ENCODE results near the gene LMO7.
"Not testable (repeated sequence)": the region's sequence is repeated elsewhere in the genome, so short reads cannot be mapped to it uniquely, and the experiment has no call there.

Gene LMO7

DNA sequence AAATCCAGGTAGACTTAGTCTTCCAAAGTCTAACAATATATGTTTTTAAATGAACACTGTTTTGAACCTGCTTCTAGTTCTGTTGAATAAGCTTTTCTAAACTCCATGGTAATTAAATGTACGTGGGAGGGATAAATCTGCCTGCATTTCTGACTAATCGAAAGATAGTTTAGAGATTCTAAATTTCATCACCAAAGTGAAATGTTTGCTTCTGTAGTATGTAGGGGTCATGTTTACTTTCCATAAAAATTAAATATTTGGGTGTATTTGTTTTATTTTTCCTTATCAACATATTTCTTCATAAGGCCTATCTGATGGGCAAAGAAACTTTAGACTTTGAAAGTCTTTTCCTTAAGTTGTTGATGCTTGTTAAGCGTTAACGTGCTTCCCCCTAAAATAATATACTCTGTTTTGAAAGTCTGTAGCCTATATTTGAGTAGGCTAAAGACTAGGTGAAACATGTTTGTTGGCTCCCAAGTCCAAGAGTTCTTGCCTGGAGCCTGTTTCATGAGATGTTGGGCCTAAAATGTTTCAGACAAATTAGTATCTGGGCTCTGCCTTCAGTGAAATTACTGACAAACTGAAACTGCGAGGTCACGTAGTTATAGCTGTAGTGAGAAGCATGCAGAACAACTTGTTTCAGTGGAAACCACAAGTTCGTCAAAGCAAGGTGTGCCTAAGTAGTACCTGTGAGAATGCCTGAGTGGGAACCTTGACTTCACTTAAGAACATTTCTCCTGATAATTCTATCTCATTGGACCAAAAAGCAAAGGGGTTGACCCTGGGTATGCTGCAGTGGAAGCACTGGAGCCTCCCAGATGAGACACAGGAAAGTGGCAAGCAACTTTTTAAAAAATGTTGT, 126.2 kb downstream of the LMO7 start:
- DNase-seq = no peak
- in situ Hi-C loops (cut with MboI; ENCODE audit: low pct_unique_long_range_greater_than_20kb, low sequenced_read_pairs) = no loop called here

GRCh38 chr13:75762955-75763354, 126.8 kb downstream of the LMO7 start:
- in situ Hi-C loops (cut with MboI; ENCODE audit: low pct_unique_long_range_greater_than_20kb, low sequenced_read_pairs) = no loop called here

DNA sequence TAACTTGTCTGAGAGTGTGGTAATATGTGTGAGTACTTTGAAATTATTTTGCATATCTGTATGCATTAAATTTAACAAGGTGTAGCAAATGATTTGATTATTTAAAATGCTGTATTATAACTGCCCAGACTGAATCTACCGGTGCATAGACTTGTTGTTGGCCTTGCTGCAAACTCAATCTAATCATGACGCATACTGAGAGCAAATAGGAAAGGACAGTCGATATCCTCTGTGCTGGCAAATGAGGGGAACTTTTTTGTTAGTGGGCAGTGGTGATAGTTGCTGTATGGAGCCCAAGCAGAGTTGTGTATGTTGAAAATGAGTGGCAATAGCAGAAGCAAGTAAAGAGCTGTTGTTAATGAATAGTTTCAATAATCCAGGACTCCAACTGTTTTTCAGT, 127.4 kb downstream of the LMO7 start:
- in situ Hi-C loops (cut with MboI; ENCODE audit: low pct_unique_long_range_greater_than_20kb, low sequenced_read_pairs) = no loop called here
- no peak for DNase-seq

More at GRCh38 chr13:75762955-75763354, 126.8 kb downstream of the LMO7 start:
- no peak for DNase-seq

DNA sequence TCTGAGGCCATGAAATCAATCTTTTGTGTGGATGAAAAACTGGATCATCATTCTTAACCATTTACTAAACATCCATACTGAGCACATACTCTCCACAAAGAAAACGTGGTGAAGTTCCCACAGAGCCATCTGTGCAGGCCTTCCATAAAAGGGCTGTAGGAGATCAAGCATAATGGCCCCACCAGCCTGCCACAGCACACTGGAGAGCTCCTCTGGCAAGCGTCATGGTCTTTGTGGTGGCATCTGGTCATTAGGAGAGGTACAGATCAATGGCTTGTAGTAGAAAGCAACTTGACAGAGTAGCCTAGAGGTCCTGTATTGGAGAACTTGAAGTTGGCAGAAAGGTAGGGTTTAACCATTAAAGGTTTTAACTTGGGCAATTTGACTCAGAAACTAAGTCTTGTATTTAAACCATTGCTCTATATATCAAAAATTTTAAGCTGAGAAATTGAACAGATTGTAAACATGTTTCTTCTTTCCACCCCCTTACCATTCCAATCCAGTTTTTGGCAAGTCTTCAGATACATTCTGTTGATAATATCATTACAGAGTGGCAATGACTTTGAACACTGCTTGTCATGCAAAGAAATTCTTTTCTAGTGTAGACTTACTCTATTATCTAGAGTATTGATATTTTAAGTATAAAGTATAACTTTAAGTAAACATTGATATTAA, 128.3 kb downstream of the LMO7 start:
- no peak for DNase-seq
- in situ Hi-C loops (cut with MboI; ENCODE audit: low pct_unique_long_range_greater_than_20kb, low sequenced_read_pairs) = no loop called here

GRCh38 chr13:75764926-75765310, 128.8 kb downstream of the LMO7 start:
- in situ Hi-C loops (cut with MboI; ENCODE audit: low pct_unique_long_range_greater_than_20kb, low sequenced_read_pairs) = no loop called here
- DNase-seq = no peak

- no peak for DNase-seq
- in situ Hi-C loops (cut with MboI; ENCODE audit: low pct_unique_long_range_greater_than_20kb, low sequenced_read_pairs) = no loop called here
These were observed 130.5 kb downstream of the LMO7 start for GRCh38 chr13:75766636-75767035.

DNA sequence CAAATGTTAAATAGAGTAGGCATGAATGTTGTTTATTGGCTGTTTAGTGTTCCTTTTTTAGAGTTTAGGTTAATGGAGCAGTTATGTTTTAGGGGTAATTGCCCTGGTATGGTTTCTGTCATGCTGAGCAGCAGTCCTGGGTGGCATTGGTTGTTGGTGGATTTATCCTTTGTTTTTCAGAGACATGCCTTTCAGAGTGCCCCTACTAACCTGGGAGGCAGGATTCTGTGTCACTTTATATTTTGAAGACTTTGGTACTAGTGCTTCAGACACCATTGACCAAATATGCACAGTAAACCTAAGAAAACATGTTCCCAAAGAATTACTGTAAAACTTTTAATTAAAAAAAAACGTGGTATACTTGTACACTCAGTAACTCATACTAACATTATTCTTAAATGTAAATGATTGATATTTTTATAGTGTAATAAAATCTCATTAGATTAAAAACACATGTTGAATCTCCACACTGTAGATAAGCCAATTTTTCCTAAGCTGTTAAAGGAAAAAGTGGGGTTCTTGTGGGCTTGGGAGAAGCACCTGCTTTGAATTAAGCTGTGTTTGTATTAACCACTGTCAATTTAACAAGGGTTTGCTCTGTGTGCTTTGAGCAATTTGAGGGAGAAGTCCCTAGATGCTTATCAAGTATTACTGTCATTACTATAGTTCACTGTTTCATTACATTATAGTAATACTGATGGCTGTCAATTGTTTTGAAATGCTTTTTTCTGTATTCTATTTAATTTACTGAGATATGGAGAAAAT, 133.2 kb downstream of the LMO7 start:
- in situ Hi-C loops (cut with MboI; ENCODE audit: low pct_unique_long_range_greater_than_20kb, low sequenced_read_pairs) = no loop called here
- no peak for DNase-seq

DNA sequence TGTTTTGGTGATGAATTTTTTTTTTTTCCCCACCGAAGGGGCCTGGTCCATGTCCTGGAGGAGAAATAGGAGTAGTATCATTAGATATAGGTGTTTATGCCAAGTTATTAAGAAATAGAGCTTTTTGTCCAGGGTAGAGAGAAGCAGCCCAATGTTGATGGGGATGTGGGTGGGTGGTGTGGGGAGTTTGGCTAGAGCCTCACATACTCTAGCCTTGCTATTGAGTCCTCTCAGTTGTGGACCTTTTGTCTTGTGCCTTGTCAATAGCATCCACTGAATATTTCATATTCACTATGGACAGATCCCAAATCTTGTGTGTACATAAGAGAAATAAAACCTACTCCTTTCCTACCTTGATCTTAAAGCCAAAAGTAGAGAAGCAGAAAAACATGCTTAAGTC, 134.0 kb downstream of the LMO7 start:
- DNase-seq = no peak
- in situ Hi-C loops (cut with MboI; ENCODE audit: low pct_unique_long_range_greater_than_20kb, low sequenced_read_pairs) = no loop called here

GRCh38 chr13:75770592-75771011, 134.5 kb downstream of the LMO7 start:
- no peak for DNase-seq
- in situ Hi-C loops (cut with MboI; ENCODE audit: low pct_unique_long_range_greater_than_20kb, low sequenced_read_pairs) = no loop called here

- in situ Hi-C loops (cut with MboI; ENCODE audit: low pct_unique_long_range_greater_than_20kb, low sequenced_read_pairs) = no loop called here
- no peak for DNase-seq
These were observed 135.1 kb downstream of the LMO7 start for GRCh38 chr13:75771226-75771625.

DNA sequence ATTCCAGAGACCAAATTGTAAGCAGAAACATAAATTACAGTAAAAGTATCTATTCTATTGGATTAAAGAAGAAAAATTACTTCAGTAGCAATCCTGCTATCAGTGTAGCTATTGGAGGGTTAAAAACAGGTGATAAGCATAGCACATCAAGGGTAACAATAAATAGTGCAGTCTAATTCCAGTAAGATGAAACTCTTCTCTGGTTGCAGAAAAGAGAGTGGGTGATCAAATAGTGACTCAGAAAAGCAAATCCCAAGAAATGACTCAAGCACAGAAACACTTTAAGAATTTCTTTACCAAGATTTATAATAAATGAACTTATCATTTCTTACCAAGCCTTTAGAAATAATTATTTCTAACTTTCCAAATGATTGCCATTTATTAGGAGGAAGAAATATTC, 135.7 kb downstream of the LMO7 start:
- in situ Hi-C loops (cut with MboI; ENCODE audit: low pct_unique_long_range_greater_than_20kb, low sequenced_read_pairs) = no loop called here
- no peak for DNase-seq

GRCh38 chr13:75774176-75774575, 138.0 kb downstream of the LMO7 start:
- in situ Hi-C loops (cut with MboI; ENCODE audit: low pct_unique_long_range_greater_than_20kb, low sequenced_read_pairs) = no loop called here
- no peak for DNase-seq

- no peak for DNase-seq
- in situ Hi-C loops (cut with MboI; ENCODE audit: low pct_unique_long_range_greater_than_20kb, low sequenced_read_pairs) = no loop called here
These were observed 140.4 kb downstream of the LMO7 start for GRCh38 chr13:75776550-75776949.

GRCh38 chr13:75779393-75779792, 143.3 kb downstream of the LMO7 start:
- DNase-seq = no peak
- in situ Hi-C loops (cut with MboI; ENCODE audit: low pct_unique_long_range_greater_than_20kb, low sequenced_read_pairs) = no loop called here

DNA sequence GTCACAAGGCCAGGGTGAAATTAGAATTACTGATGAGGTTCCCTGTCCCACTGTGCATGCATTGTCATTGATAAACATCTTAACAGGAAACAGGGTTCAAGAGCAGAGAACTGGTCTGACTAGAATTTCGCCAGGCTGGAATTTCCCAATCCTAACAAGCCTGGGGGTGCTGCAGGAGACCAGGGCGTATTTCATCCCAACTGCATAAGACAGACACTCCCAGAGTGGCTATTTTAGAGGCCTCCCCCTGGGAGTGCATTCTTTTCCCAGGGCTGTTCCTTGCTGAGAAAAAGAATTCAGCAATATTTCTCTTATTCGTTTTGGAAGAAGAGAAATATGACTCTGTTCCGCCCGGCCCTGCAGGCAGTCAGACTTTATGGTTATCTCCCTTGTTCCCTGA, 144.0 kb downstream of the LMO7 start:
- in situ Hi-C loops (cut with MboI; ENCODE audit: low pct_unique_long_range_greater_than_20kb, low sequenced_read_pairs); DNase-seq: not testable (repeated sequence)

- in situ Hi-C loops (cut with MboI; ENCODE audit: low pct_unique_long_range_greater_than_20kb, low sequenced_read_pairs) = no loop called here
- DNase-seq = no peak
These were observed 146.9 kb downstream of the LMO7 start for GRCh38 chr13:75782985-75783384.

GRCh38 chr13:75784003-75784402, 147.9 kb downstream of the LMO7 start:
- no peak for DNase-seq
- in situ Hi-C loops (cut with MboI; ENCODE audit: low pct_unique_long_range_greater_than_20kb, low sequenced_read_pairs) = no loop called here

DNA sequence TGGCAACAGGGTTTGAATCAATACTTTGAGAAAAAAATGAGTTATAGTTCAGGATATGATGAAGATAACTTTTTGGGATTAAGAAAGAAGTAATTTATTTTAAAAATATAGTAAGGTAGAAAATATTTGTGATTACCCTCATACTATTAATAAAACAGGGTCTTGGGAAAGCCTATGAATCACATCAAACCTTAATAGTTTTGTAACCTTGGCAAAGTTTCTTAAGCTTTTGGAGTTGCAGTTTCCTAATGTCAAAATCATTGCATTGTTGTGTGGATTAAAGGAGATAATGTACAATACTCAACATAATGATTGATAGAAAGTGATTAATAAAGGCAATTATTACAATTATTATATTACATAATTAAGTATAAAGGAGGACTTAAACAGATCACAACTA, 149.0 kb downstream of the LMO7 start:
- in situ Hi-C loops (cut with MboI; ENCODE audit: low pct_unique_long_range_greater_than_20kb, low sequenced_read_pairs) = no loop called here
- no peak for DNase-seq

DNA sequence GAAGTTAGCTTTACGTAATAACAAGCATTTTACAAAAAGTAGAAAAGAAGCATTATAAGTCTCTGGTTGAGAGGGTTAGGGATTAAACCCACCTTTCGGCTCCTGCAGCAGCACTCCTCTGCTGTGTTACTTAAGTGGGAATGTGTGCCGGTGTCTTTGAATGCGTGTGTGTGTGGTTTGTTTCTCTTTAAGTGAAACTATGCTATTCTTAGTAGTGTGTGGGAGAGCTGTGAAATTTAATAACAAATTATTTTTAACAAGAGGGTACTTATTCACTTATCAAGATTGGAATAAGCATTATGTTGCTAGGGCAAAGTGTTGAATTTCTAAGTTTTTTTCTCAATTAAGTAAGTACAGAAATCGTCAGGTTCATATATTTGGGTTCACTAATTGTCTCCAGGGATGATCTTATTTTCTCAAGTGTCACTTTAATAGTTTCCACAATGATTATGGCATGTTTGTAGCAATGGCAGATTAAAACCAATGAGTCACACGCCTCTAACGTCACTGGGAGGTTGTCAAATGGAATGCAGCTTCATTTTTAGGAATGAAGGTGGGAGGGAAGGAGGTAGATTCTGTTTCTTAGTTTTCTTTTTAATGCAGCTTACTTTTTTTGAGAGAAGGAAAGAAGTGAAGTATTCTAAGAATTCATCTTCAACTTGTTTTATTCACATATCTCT, 151.3 kb downstream of the LMO7 start:
- no peak for DNase-seq
- in situ Hi-C loops (cut with MboI; ENCODE audit: low pct_unique_long_range_greater_than_20kb, low sequenced_read_pairs) = no loop called here

Measured in KBM-7 (cell line).